ENCODE results near the gene VIT.

The VIT gene

DNA sequence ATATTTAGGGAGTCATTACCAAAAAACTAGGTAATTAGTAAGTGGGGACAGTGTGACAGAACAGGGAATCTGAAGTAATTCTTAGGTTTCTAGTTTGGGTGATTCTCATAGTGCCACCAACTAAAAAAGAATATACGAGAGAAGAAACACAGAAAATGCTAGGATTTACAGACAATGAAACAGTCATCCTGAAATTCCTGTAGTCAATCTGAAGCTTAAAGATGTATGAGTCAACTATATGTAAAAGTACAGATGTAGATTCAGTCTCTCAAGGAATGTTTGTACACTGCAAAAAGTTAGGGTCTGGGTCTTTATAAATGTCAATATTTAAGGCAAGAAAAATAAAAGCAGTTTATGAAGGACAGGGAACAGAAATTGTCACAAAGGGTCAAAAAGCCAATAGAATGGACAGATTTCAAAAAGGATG is 162.9 kb downstream of the VIT start:
- no peak for DNase-seq (ENCODE audit: low spot score)

DNA sequence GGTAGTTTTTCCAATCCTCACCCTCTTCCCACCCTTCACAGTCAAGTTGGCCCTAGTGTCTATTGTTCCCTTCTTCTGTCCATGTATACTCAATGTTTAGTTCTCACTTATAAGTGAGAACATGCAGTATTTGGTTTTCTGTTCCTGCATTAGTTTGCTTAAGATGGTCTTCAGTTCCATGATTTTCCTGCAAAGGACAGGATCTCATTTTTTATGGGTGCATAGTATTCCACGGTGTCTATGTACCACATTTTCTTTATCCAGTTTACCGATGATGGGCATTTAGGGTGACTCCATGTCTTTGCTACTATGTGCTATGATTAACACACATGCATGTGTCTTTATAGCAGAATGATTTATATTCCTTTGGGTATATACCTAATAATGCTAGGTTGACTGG is 165.4 kb downstream of the VIT start:
- DNase-seq (ENCODE audit: low spot score): no peak
